ENCODE data around the gene PABPN1.
A peak's percentile ranks its signal among the peaks of the same experiment; 100 is the strongest.

Gene PABPN1

GRCh38 chr14:23327947-23328744 is 6.9 kb downstream of the PABPN1 start:
- peak; percentile 71 for DNase-seq

GRCh38 chr14:23335623-23336022 is 14.4 kb downstream of the PABPN1 start:
- no peak for DNase-seq

GRCh38 chr14:23339506-23340268 is 18.4 kb downstream of the PABPN1 start:
- DNase-seq, result no peak

GRCh38 chr14:23344481-23344880 is 23.2 kb downstream of the PABPN1 start:
- no peak for DNase-seq

- no peak for DNase-seq
Measured at GRCh38 chr14:23345987-23346692, 24.9 kb downstream of the PABPN1 start.

- DNase-seq, result no peak
Measured at GRCh38 chr14:23346693-23347405, 25.6 kb downstream of the PABPN1 start.

GRCh38 chr14:23347406-23348296 is 26.4 kb downstream of the PABPN1 start:
- no peak for DNase-seq

GRCh38 chr14:23348297-23348655 is 27.0 kb downstream of the PABPN1 start:
- no peak for DNase-seq

GRCh38 chr14:23349156-23349845 is 28.0 kb downstream of the PABPN1 start:
- DNase-seq, result no peak

- no peak for DNase-seq
Measured at GRCh38 chr14:23351681-23352505, 30.6 kb downstream of the PABPN1 start.

- peak; percentile 92 for DNase-seq
Measured at GRCh38 chr14:23352506-23353432, 31.5 kb downstream of the PABPN1 start, which contains the start of gene SLC22A17. TSS of gene SLC22A17 (minus strand) at chr14:23352887.

- no peak for DNase-seq
Measured at GRCh38 chr14:23353433-23353780, 32.1 kb downstream of the PABPN1 start.

GRCh38 chr14:23354990-23355389 is 33.7 kb downstream of the PABPN1 start:
- DNase-seq, result no peak

- no peak for DNase-seq
Measured at GRCh38 chr14:23355871-23356435, 34.7 kb downstream of the PABPN1 start.

GRCh38 chr14:23356662-23357061 is 35.4 kb downstream of the PABPN1 start:
- no peak for DNase-seq

GRCh38 chr14:23357261-23357660 is 36.0 kb downstream of the PABPN1 start:
- no peak for DNase-seq

- DNase-seq, result no peak
Measured at GRCh38 chr14:23358042-23358441, 36.8 kb downstream of the PABPN1 start.

GRCh38 chr14:23358553-23359166 is 37.4 kb downstream of the PABPN1 start:
- DNase-seq, result no peak
